IPS DF 19.7 (cell line): ENCODE results near the gene PRELP.
"Not testable (repeated sequence)": the region's sequence is repeated elsewhere in the genome, so short reads cannot be mapped to it uniquely, and the experiment has no call there.

ENCODE experiments used
- DNase-seq: peaks from one replicate; pipeline ENCODE4 v3.0.0-alpha.2; 2013; ENCODE audit warnings: low read depth, low spot score

The PRELP gene

DNA sequence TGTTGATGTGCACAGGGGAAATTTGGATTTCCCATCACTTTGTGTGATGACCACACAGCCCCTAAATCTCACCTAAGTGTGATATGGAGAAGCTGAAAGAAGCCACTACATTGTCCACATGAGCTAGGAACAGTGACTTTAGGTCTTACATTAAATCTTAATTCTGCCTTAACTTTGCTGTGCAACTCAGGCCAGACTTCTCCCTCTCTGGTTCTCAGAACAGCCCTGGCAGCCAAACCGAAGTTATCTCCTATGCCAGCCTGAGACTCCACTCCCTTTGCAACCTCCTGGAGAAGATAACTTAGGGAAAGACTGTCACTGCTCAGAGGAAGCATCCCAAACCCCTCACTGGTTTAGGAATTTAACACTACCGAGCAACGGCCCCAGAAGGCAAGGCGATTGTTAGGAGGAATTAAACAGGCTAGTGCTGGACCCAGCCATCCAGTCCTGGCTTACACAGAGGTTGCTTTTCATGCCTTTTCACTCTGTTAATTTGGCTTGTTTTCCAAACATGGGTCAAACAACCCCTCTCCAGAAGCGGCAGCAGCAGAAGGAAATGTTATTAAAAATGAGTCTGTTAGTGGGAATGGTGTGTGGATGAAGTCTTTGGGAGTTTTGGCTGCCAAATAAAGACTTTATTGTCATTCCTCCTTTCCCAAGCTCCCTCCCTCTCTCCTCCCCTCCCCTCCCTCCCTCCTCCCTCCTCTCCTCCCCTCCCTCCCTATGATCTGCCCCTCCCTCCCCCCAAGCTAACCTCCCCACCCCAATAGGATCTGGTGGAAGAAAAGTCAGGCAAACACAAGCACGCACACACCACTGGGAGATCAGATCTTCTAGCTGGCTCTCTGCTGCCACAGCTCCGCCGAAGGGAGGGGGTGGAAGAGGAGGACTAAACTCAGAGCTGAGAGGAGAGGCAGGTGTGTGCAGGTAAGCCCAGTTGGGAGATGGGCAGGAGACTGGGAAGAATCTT, at the start of gene PRELP:
TSS of gene PRELP (plus strand) at position 795 of the 970 bp plus-strand sequence. CDS start 7,379 bp downstream, outside the sequence.
- peak; percentile 83 for DNase-seq

DNA sequence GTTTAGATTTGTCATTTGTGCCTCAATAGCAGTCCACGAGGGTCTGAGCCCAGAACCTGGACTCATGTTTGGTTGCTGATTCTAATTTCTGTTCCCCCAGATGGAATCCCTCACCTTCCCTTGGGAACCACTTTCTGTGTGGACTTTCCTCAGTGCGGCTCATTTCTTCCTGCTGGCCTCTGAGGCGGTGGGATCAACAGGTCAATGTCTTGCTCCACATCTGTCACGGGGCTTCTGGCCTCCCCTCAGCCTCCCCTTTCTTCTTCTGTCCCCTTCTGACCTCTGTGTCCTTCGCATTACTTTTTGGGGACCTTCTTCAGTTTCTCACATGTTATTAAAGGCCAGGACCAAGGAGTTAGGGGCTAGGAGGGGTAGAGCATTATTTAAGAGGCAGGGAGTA, 49.2 kb upstream of the PRELP start:
- DNase-seq = no peak

DNA sequence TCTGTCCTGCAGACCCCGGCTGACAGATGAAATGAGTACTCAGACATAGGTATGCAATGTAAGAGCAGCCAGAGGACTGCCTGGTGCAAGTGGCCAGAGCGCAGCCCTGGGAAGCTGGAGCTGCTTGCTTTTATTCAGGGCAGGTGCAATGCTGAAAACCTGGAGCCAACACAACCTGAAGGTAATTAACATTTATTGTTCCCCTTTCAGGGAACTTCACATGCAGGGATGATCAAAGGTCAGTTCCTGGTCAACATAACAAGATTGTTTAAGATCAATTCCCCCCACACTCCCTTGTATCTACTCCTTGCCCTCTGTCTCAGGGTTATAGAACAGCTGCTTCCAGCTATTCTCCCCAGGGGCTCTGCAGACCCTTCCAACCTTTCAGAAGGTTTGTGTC, 48.7 kb upstream of the PRELP start:
- DNase-seq = no peak

DNA sequence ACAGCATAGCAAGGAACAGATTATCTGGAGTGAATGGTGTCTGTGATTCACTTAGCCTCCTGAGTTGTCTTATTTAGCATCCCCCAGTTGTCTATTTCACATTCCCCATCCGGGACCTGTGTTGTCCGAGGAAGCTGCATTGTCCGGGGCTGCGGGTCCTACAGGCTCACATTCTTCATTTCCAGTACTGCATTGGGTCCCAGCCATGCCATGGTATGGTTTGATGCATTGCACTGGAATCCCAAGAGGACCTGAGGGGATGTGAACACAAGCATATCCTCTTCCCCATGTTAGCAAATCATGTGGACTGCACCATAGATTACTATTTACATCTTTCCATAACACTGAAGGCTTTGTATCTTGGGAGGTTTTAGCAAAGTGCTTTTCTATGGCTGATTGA, 48.2 kb upstream of the PRELP start:
- DNase-seq = no peak

DNA sequence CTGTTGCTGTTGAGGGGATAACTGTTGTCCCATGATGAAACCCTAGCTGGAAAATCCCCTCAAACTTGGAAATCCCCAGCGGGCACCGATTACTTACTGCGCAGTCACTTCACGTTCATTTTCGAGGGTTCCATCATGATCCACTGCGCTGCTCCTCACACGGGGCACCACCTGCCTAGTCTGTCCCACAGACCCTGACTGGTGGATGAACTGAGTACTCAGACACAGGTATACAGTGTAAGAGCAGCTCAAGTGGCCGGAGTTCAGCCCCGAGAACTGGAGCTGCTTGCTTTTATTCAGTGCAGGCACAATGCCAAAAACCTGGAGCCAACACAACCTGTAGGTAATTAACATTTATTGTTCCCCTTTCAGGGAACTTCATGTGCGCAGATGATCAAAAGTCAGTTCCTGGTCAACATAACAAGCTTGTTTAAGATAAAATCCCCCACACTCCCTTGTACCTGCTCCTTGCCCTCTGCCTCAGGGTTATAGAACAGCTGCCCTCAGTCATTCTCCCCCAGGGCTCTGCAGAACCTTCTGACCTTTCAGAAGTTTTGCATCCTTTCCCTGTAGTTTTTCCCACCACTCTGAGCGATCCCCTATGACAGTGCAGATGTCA, 46.5 kb upstream of the PRELP start:
- no peak for DNase-seq

DNA sequence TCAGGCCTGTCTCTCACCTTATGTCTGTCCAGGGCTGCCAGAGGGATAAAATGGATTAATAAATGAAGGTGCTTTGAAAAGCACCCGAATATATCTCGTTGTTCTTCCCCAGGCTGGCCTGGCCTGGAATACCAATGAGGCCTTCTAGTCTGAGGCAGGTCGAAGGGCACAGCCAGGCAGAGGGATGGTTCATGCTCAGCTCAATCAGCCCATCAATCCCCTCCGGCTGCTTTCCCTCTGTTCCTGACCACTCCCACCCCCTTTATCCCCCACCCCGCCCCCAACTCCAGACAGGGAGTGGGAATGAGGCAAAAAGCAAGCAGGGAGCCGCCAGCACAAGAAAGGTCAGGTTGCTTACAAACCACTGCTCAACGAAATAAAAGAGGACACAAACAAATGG, 40.0 kb upstream of the PRELP start:
- no peak for DNase-seq

DNA sequence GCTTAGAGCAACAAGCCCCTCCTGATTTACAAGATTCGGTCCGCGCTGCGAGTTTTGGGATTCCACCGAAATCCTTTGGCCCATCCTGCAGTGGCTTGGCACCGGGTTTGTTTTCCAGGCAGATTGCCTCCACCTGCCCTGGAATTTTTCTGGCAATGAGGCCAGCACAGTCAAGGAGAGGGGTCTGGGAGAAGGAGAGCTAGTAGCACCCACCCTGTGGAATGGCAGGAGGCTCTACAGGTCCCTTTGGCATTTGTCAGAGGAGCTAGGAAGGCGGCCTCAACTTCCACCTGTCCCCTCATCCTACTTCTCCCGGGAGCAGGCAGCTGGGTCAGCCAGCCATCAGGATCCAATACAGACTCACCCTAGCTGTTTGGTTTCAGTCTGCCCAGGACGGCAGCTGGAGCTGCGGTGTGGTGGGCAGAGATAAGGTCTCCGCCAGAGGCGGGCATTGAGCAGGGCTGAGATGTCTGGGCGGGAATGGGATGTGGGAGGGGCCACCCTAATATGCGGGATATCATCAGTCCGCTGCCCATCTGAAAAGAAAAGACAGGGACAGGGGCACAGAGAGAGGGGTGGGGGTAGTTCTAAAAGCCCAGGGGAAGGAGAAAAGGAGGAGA, 37.8 kb upstream of the PRELP start:
- DNase-seq = no peak

DNA sequence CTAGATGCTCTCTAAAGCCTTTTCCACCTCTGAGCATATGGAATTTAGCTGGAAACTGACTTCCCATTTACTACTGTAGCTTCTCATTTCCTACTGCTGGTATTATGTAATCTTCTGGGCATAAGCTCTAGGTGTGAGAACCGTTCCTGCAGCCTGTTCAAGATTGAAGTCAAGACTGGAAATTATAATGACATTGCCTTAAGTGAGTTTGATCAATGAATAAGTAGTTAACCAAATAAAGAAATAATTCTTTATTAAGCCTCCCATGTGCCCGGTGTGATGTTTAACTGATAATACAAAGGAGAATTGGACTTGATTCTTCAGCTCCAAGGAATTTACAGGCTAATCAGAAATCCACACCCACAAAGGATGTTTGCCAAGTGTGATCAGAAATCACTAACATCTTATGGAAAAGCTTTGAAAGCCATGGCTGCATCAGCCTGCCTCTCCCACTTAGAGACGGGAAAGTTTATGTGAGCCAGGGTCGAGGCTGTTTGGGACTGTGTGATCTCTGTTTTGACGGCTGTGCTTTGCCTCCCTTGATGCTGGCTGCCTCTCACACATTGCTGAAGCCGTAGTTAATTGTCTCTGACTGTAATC, 36.4 kb upstream of the PRELP start:
- no peak for DNase-seq

DNA sequence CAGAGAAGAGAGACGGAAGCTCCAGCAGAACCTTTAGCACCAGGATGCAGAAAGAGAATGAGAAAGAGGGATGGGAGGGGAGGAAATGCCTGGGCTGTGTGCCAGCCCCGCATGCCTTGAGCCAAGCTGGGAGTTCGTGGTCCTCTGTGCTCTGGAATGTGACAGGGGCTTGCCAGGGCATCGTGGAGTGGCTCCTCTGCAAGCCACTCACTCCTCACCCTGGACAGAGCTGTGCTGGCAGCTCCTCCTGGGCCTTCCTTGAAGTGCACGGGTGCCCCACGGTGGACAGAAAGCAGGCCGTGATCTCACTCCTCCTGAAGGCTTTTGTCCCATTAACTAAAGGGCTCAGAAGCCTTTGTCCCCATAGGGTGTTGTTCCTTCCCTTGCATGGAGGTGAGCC, 34.8 kb upstream of the PRELP start:
- DNase-seq = no peak

DNA sequence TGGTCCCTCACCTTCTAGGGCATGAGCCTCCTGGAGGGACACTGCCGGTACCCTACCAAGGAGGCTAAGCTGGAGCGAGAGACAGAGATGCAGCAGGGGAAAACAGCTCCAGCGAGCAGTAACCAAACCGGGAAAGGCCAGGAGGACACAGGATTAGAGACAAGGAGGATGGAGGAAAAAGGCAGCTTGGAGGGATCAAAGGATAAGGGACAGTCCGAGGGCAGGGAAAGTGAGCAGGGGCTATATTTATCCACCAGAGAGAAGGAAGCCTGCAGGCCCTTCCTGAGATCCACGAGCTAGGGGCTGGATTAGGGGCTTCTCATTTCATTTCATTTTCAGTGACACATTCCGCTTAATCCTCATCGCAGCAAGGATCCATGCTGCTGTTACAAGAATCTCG, 33.8 kb upstream of the PRELP start:
- no peak for DNase-seq

DNA sequence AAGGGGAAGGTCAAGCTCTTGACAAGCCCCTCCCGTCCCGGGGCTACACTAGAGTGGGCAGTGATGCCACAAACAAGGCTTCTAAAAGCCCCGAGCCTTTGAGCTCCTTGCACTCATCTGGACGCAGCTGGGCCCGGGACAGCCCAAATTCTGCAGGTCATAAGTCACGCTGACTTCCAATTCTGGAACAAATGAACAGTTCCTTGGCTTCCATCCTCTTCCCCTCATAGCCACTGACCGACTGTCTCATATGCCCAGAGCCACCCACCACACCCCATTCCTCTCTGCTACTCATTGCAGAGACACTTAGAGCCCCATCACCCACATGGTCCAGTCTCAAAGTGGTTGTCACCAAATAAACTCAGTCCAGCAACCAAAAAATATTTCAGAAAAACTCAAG, 32.8 kb upstream of the PRELP start:
- DNase-seq = no peak

DNA sequence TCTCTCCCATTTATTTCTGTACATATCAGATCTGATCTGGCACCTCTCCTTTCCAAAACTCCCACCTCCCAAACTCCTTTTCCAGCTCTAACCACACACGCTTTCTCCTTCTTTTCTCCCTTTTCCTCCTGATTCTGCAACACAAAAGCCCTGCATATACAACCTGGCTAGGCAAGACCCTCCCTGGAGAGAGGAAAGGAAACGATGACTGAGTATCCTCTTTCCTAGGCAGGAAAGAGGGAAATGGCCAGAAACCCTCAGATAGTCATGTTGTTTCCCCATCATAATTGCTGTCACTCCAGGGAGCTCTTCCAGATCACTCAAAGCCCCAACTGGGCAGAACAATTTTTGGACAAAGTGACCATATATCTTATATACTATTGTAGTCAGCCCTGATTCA, 32.3 kb upstream of the PRELP start:
- DNase-seq = no peak

DNA sequence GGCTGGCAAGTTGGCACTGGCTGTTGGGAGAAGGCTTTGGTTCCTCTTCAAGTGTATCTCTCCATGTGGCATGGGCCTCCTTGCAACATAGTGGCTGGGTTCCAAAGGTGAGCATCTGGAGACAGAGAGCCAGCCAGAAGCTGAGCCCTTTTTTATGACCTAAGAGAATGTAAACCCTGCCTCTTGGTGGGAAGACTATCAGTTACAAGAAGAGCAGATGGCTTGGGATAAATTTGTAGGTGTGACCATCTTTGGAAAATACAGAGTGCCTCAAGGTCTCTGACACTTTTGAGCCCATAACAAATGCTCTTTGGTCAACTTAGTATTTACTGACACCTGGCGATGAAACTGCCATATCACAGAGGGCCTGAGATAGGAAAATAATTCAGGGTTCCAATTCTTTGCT, 31.4 kb upstream of the PRELP start:
- no peak for DNase-seq

DNA sequence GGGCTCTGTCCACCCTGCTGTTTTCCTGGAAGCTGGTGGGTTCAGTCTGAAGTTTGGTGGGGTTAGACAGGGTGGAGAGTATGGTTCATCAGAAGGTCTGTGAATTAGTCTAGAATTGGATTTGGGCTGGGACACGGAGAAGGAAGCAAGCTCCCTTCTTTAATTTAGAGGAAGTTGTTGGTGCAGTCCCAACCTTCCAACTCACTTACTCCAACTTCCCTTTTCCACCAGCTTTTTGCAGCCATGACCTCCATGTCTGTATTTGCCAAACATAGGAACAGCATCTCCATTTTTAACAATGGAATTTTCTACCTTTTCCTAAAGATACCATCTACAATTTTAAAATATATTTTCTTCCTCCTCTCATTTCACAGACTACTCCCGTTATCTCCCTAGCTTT, 28.5 kb upstream of the PRELP start:
- DNase-seq = no peak

DNA sequence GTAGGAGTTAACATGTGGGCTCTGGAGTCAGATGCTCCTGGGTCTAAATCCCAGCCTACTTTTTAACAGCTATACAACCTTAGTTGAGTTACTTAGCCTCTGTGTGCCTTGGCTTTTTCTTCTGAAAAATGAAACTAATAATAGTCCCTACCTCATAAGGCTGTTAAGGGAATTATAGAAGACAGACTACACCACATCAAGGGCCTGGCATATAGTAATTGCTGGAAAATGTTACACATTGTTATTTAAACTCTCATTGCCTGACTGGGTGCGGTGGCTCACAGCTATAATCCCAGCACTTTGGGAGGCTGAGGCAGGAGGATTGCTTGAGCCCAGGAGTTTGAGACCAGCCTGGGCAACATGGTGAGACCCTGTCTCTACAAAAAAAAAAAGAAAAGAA, 28.0 kb upstream of the PRELP start:
- DNase-seq = not testable (repeated sequence)

DNA sequence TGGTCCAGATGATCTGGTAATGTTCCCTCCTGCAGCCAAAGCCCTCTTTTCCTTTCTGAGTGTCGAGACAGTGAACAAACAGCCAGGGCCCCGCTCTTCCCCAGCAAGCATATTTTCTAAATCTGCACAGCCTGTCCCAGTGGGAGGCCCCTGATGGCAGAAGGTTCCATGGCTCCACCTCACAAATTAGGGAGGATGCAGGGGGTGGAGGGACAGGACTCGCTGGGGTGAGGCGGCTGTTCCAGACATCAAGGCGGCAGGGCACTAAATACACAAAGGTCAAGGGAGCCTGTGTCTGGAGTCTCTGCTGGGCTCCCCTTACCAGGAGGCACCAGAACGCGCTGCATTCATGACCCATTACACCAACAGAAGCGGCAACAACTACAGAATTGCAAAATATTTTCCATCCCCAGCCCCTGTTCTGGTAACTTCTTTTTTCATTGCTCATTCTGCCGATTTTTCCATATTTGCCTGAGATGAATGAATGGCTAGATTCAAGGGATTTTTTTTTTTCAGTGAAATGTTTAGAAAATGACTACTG, 27.0 kb upstream of the PRELP start:
- DNase-seq = no peak

DNA sequence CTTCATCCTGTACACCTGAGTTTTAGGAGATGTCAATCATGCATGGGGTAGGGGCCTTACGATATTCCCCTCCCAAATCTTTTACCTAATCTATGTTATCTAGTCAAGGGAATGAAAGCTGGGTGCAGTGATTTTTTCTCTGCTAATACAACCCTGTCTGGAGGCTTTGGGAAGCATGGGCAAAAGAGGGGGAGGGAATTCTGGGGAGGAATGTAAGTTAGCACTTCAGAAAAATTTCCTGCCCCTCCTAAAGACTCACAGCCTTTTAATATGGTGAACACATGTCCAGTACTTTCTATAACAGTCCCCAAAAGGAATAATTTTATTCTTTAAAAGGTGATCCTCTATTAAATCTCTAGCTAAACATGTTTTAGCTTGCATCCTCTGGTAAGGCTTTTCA, 25.6 kb upstream of the PRELP start:
- no peak for DNase-seq

DNA sequence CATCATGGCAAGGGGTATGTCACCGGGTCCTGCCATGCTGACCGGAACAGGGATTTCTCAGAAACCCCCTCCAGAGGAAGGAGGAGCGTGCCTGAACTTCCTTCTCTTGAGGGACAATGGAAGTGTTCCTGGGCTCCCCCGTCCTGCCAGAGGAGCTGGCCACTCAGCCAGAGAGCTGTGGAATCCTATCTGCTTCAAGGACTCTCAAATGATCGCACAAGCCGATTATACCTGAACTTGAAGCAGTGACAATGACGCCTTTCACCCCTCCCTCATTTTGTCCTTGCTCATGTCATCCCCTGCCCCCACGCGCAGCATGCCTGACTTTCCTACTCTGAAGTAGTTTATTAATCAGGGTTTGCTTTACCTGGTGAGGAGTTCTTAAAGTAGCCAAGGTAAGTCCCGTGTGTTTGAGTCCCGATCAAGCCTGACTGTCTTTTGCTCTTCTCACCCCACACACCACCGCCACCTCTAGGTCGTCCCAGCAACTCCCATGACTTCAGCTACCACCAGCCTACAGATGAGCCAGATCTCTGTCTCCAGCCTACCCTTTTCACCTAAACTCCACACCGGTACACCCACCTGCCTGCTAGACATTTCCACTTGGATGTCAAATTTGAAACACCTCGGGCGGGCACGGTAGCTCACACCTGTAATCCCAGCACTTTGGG, 25.0 kb upstream of the PRELP start:
- DNase-seq = no peak

DNA sequence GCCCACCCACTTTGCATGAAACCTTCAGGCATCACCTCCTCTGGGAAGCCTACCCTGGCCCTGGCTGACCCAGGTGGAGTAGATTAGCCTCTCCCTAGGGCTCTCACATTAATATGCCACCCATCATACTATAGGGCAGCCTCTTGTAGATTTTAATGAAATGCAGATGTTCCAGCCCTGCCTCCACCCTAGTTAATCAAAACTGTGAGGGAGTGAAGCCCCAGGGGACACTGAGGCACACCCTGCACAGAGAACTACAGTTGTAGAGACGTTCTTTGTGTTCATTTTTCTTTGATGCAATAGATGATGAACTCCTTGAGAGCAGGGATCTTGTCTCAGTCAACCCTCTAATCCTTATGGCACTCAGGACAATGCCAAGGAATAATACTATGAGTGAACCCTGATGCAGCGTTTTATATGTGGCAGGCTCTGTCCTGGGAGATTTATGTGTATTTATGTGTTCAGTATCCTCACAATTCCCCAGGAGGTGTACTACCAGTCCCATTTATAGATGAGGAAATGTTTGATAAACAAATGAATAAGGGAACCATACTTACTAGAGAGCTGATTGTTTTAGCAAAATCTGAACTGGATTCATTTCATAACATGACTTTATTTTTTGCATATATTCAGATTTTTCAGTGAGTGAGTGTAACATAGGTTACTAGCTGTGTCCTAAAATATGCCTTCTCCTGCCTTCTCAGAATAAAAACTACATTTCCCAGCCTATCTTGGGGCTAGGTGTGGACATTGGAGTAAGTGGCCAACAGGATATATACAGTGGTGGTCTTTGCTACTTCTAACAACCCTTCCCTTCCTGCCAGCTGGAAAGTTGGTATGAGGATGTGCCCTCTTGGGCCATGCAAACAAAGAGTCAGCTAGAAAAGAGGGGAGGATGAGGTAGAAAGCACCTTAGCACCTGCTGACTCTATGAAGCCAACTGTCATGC, 23.5 kb upstream of the PRELP start:
- DNase-seq = no peak

DNA sequence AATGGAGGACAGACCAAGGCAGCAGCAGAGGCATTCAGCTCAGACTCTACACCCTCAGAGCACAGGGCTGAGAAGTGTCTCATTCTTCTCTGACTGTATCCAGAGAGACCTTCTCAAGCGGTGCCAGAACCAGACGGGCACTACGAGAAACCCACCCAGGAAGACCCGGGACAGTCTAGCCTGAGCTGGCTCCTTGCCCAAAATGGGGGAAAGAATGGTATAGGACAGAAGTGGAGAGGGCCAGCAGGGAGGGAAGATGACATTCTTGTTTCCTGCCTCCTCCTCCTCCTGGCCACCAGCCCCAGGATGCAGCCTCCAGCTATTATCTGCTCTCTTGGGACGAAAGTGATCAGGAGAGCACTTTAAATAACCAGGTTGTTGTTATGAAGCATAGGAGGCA, 22.6 kb upstream of the PRELP start:
- no peak for DNase-seq
